OCI-LY3 (cell line): ENCODE data around the gene TNFRSF1B.

Experiments
- H2AFZ ChIP-seq: fragments of 200-600, 300-600 bp; shearing (Covaris generic); 2 replicates; pipeline ENCODE4 v1.6.0; 2014; ENCODE audit warnings: antibody characterized with exemption, low read depth, low read length
- H3K27ac ChIP-seq: fragments of 200-600, 300-600 bp; sonication (generic); 2 replicates; pipeline ENCODE4 v1.5.1; 2014; ENCODE audit warnings: mild to moderate bottlenecking, low read length, moderate library complexity, mixed read lengths
- H3K27me3 ChIP-seq: fragments of 200-600, 300-600 bp; sonication (generic); 2 replicates; pipeline ENCODE4 v1.6.1; 2014; ENCODE audit warnings: low read depth, low read length, mixed read lengths
- H3K36me3 ChIP-seq: fragments of 200-600, 300-600 bp; sonication (generic); replicated peaks from 2 replicates; pipeline ENCODE3; 2014; ENCODE audit warnings: low read depth, low read length, mixed read lengths
- H3K4me1 ChIP-seq: fragments of 300-600, 200-600 bp; sonication (generic); 2 replicates; pipeline ENCODE4 v1.6.1; 2014; ENCODE audit warnings: low read length, mixed read lengths
- H3K4me2 ChIP-seq: fragments of 200-600, 300-600 bp; sonication (generic); 2 replicates; pipeline ENCODE4 v1.6.1; 2014; ENCODE audit warnings: low read length, mixed read lengths
- H3K4me3 ChIP-seq: fragments of 300-600, 200-600 bp; sonication (generic); 2 replicates; pipeline ENCODE4 v1.5.1; 2014; ENCODE audit warnings: antibody characterized with exemption, mild to moderate bottlenecking, low read length, moderate library complexity
- H3K79me2 ChIP-seq: fragments of 300-600, 200-600 bp; shearing (Covaris generic); 2 replicates; pipeline ENCODE4 v1.6.1; 2014; ENCODE audit warnings: mild to moderate bottlenecking, low read length, mixed read lengths
- H3K9ac ChIP-seq: fragments of 300-600, 200-600 bp; shearing (Covaris generic); 2 replicates; pipeline ENCODE4 v1.6.0; 2014; ENCODE audit warnings: mild to moderate bottlenecking, low read length, moderate library complexity
- H3K9me3 ChIP-seq: fragments of 200-600, 300-600 bp; shearing (Covaris generic); 2 replicates; pipeline ENCODE4 v1.6.1; 2014; ENCODE audit warnings: low read length, mixed read lengths; ENCODE audit not compliant: insufficient read depth
- H4K20me1 ChIP-seq: fragments of 200-600, 300-600 bp; sonication (generic); 2 replicates; pipeline ENCODE4 v1.6.1; 2016; ENCODE audit warnings: low read length, mixed read lengths; ENCODE audit not compliant: insufficient read depth
- CTCF ChIP-seq: fragments of 200-600, 300-600 bp; sonication (generic); IDR thresholded peaks from 2 replicates; pipeline ENCODE4 v1.5.1; 2014; ENCODE audit warnings: antibody characterized with exemption, low read length, low read depth
- EZH2phosphoT487 ChIP-seq: fragments of 200-600 bp; shearing (Covaris generic); IDR thresholded peaks from 2 replicates; pipeline ENCODE4 v1.6.1; 2018; ENCODE audit warnings: antibody characterized with exemption, mixed run types, low read depth

TNFRSF1B gene

GRCh38 chr1:12172042-12172851 is 5.5 kb downstream of the TNFRSF1B start:
- Histone ChIP-seq H3K4me1 (peaks cover 36% of the 10 kb centered on the region), H3K4me3 (no peak overlapping the region), H3K27ac (no peak overlapping the region), H3K9me3 (no peaks in the 10 kb centered on the region), H3K4me2 (0 out of 2 replicates have a peak overlapping the region, but pooled peaks have one; percentile 47), H3K79me2 (peaks cover 93% of the 10 kb centered on the region), H2AFZ (no peak overlapping the region), H3K9ac (no peak overlapping the region), H3K36me3 (peaks cover 42% of the 10 kb centered on the region), H3K27me3 (no peaks in the 10 kb centered on the region), H4K20me1 (peaks cover 90% of the 10 kb centered on the region)
- no peak for TF ChIP-seq EZH2phosphoT487
- no peak for TF ChIP-seq CTCF

GRCh38 chr1:12173041-12173509 is 6.3 kb downstream of the TNFRSF1B start:
- no peak overlapping the region for H3K9ac ChIP-seq
- TF ChIP-seq EZH2phosphoT487 (no peak), CTCF (no peak)
- no peak overlapping the region for H2AFZ ChIP-seq
- peaks cover 34% of the 10 kb centered on the region for H3K4me1 ChIP-seq
- no peak overlapping the region for H3K27ac ChIP-seq
- no peaks in the 10 kb centered on the region for H3K9me3 ChIP-seq
- peak overlapping the region; percentile 47 for H3K4me2 ChIP-seq
- H3K36me3 ChIP-seq, result peaks cover 39% of the 10 kb centered on the region
- peaks cover 91% of the 10 kb centered on the region for H4K20me1 ChIP-seq
- peaks cover 93% of the 10 kb centered on the region for H3K79me2 ChIP-seq
- no peak overlapping the region for H3K4me3 ChIP-seq
- H3K27me3 ChIP-seq, result no peaks in the 10 kb centered on the region

GRCh38 chr1:12173631-12174121 is 6.9 kb downstream of the TNFRSF1B start:
- Histone ChIP-seq H2AFZ (no peak overlapping the region), H3K27me3 (no peaks in the 10 kb centered on the region), H3K9me3 (no peaks in the 10 kb centered on the region), H3K9ac (no peak overlapping the region), H3K4me2 (peak overlapping the region; percentile 47), H3K36me3 (peaks cover 36% of the 10 kb centered on the region), H3K27ac (no peak overlapping the region), H3K79me2 (peaks cover 93% of the 10 kb centered on the region), H4K20me1 (peaks cover 91% of the 10 kb centered on the region), H3K4me3 (no peak overlapping the region), H3K4me1 (peaks cover 34% of the 10 kb centered on the region)
- TF ChIP-seq EZH2phosphoT487 (no peak), CTCF (no peak)

- H3K4me2 ChIP-seq, result no peak overlapping the region
- no peak overlapping the region for H3K4me3 ChIP-seq
- no peak overlapping the region for H3K9ac ChIP-seq
- no peak overlapping the region for H3K27ac ChIP-seq
- no peak for TF ChIP-seq CTCF
- TF ChIP-seq EZH2phosphoT487, result no peak
- no peaks in the 10 kb centered on the region for H3K9me3 ChIP-seq
- no peaks in the 10 kb centered on the region for H3K27me3 ChIP-seq
- peaks cover 91% of the 10 kb centered on the region for H4K20me1 ChIP-seq
- peaks cover 91% of the 10 kb centered on the region for H3K79me2 ChIP-seq
- peaks cover 38% of the 10 kb centered on the region for H3K4me1 ChIP-seq
- peaks cover 30% of the 10 kb centered on the region for H3K36me3 ChIP-seq
- no peak overlapping the region for H2AFZ ChIP-seq
Measured at GRCh38 chr1:12174924-12175810, 8.4 kb downstream of the TNFRSF1B start.
